Stimulated activated CD4-positive, alpha-beta T cell treated with anti-CD3 and anti-CD28 coated beads, Interleukin-4, amount 100 ng/mL, for 48 hours (primary cell): ENCODE results near the gene UBA7.

Experiments used
- DNase-seq, 2 donors: peaks; one replicate each; pipeline ENCODE4 v3.0.0-alpha.2; 2020; ENCODE audit warnings: low read depth in 2 of 2

Gene UBA7

DNA sequence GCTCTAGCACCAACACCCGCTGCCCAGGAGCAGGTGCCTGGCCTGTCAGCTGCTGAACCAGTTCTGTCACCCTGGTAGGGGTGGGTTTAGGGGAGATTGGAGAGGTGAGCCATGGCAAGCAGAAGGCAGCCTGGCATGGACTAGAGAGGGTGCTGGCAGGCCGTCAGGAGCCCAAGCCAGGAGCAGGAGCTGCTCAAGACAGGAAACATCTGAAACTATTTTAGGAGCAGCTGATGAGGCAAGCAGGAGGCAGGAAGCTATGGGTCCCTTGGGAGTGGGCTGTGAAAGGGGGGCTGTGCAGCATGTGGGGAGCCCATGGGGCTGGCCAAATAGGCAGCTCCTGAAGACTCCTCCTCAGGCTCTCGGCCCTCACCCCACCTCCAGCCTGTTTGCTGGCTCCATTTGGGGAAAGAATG is 8.4 kb downstream of the UBA7 start:
- DNase-seq: no peak

DNA sequence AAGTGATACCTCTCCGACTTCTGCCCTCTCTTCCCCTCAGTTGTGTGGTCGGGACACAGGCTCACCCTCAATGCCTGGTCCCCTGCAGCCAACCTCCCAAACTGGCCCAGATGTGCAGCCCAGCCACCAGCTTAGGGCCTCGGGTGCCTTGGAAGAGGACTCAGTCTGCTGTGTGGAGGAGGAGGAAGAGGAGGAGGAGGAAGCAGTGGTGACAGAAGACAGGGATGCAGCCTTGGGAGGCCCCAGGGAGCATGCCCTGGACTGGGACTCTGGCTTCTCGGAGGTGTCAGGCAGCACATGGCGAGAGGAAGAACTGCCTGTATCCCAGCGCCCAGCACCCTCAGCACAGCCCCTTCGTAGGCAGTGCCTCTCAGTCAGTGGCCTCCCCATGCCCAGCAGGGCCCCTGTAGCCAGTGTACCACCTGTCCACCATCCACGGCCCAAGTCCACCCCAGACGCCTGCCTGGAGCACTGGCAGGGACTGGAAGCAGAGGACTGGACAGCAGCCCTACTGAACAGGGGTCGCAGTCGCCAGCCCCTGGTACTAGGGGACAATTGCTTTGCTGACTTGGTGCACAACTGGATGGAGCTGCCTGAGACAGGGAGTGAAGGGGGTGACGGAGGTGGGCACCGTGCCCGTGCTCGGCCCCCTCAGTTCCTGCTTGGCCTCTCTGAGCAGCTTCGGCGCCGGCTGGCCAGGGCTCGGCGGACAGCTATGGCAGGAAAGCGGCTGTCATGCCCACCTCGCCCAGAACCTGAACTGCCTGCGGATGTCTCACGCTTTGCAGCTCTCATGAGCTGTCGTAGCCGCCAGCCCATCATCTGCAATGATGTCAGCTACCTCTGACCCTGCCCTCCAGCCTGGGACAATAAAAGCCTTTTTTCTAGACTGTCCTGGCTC is 9.4 kb downstream of the UBA7 start:
- DNase-seq: no peak

DNA sequence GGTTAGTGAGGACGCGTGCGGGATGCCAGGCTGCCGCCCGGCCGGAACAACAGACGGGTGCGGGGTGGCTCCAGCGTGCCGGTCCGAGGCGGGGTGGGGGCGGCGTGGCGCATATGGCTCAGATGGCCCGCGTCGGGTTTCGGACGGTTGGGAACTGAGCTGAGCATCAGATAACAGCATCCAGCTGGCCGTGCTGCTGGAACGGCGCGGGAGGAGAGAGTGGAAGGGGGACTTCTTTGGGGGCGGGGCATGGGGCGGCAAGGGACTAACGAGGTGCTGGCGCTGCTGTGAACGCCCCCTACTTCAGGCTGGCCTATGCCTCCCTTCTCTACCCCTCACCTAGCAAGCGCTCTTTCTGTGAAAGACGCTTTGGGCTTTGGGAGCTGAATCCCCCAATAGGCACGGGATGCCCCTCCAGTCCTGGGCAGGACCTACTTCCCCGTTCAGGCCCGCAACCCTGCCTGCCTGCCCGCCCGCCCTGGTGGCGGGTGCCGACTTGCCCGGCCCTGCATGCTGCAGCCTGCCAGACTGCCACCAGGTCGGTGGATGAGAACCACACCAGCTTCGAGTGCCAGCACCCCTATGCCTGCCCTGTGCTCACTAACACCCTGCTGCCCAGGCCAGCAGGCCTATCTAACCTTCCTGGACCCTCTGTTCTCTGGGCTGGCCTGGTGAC is 10.2 kb downstream of the UBA7 start:
- no peak for DNase-seq

DNA sequence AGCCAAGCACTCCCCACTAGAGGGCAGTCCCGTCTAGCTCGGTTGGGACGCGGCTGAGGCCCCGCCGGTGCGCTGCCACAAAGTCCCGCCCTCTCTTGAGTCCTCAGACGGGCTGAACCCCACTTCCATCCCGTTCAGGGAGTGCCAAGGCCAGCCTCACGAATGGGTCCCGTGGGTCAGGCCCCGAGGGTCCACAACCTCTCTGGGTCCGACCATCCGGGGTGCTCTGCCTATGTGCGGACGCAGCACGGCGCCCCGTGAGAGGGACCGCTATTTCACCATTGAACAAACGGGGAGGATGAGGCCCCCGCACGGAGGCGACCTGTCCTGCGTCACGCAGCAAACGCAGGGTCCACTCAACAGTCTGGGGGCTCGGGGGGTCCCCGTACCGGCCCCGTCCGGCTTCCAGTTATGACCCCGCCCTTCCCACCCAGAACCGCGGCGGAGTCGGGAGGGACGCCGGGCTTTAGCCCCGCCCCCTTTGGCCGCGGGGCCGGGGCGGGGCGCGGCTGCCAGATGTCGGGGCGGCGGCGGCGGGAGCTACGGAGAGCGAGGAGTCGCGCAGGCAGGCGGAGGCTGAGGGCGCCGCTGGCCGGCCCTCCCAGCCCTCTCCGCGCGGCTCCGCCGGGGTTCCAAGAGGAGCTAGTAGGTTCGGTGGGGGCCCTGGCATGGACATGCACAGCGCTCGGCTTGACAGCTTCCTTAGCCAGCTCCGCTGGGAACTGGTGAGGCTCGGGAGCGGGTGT is 10.9 kb downstream of the UBA7 start, which contains the start of gene INKA1:
TSS of gene INKA1 (plus strand) at position 543 of the 746 bp plus-strand sequence. CDS start at position 675, 132 bp downstream.
- peak; percentile 84 for DNase-seq

DNA sequence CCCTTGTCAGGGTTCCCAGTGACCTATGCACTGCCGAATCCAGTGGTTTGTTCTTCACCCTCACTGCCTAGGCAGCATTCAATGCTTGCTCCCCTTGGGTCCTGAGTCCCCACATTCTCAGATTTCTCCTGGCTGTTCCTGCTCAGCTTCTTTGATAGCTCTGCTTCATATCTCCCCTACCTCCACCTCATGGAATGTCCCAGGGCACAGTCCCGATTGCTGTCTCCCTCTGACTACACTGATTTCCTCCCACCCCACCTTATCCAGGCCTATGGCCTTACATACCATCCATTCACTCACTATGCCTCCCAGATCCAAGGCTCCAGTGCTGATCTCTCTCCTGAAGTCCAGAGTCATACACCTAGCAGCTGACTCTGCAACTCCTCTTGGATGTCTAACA is 12.6 kb downstream of the UBA7 start:
- no peak for DNase-seq

DNA sequence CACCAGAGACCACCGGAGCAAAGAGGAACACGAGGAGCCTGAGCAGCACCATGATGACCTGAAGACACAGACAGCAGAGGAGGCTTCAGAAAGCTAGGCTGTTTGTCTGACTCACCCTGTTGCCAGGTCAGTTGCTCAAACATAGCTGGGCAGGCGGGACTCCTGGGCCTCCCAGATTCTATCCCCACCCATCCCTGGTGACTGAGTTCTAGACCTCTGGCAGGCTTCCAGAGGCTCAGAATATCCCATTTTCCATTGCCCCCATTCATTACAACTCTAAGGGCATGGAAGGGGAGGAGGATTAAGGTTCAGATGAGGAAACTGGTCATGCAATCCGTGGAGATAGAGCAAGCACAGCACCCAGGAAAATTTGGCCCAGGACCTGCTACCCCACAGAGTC is 14.0 kb downstream of the UBA7 start, which contains the start of gene CDHR4:
TSS of gene CDHR4 (minus strand) at position 113 of the 400 bp plus-strand sequence. CDS start at position 52, 61 bp downstream.
- DNase-seq: no peak

DNA sequence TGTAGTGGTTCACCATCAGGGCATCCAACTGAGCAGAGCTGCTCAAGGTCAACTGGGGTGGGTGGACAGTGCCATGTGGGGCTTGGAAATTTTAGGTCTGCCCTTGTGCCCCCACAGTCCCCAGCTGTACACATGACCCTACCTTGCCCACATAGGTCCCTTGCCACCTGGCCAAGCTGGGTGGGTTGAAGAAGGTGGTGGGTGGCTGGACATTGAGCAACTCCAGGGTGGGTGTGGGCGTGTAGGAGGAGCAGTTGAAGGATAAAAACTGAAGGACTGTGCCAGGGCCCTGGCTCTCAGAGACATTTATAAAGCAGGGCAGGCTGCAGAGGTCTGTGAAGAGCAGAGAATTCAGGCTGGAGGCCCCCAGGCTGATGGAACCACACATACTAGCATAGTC is 14.6 kb downstream of the UBA7 start:
- no peak for DNase-seq

DNA sequence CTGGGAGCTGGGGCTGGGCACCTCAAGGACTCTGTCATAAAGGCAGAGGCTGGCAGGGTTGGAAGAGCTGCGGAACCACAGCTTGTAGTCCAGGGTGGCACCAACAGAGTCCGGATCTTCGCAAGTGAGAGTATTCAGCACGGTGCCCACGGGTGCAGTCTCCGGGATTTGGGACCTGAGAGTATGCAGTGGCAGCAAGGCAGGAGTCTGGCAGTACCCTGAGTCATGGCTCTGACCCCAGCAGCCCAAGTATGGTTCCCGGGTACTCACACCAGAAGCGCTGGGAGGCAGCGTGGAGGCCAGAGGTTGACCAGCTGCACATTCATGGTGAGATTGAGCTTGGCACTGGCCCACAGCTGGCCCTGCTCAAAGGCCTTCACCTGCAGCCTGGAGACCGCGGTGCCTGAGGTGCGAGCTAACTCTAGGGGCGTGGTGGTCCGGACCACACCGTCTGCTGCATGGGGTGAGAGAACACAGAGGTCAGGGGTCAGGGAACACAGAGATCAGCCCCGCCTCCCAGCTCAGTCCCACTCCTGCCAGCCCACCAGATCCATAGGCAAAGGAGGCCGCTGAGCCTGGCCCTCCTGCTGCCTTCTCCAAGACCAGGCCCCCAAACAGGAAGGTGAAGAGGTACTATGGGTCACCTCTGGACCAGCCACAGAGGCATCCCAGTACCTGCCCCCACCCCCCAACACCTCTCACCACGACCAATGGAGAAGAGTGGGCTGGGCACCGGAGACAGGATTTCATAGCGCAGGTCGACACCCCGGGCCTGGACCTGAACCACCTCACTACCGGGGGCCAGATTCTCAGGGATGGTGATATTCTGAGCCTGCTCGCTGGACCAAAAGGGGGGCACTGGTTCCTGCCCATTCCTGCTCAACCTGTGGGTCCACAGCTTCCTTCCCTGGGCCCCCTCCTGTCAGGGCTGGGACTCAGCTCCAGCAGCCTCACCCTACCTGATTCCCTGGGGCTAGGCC is 18.5 kb downstream of the UBA7 start:
- no peak for DNase-seq

DNA sequence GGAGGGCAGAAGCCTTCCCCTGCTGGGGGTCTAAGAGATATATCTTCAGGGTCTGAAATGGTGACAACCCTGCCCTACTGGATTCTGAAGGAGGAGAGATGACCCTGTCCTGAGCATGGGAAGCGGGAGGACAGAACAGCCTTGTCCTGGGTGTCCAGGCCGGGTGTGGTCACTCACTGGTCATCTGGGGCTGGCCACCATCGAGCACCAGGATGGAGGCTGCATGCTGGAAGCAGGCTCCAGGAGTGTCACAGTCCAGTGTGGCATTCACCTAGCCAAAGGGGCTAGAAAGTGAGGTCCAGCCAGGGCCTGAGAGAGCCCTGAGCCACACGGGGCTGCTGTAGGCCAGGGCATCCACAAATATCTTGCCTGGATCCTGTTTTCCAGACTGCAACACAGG is 19.3 kb downstream of the UBA7 start:
- DNase-seq: no peak

DNA sequence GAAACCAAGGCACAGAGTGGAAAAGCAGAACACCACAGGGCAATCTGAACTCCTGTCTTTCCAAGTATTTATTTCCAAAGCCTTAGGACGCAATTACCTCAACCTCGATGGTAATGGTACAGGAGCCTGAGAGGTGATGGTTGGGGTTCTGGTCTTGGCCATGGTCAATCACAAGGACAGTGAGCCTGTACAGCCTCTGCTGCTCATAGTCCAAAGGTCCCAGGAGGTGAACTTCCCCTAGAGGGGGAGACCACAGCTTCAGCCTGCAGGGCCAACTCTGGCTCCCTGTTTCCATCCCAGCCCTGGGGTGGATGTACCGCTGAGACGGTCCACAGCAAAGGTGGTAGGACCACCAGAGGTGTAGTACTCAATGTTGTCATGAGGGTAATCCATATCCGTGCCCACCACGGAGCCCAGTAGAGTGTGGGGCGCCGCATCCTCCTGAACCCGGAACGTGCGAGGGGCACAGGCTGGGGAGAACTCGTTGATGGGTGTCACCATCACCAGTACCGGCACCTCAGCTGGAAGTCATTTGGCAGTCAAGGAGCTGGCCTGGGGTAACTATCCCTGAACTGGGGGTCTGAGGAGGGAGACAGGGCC is 20.2 kb downstream of the UBA7 start:
- no peak for DNase-seq

DNA sequence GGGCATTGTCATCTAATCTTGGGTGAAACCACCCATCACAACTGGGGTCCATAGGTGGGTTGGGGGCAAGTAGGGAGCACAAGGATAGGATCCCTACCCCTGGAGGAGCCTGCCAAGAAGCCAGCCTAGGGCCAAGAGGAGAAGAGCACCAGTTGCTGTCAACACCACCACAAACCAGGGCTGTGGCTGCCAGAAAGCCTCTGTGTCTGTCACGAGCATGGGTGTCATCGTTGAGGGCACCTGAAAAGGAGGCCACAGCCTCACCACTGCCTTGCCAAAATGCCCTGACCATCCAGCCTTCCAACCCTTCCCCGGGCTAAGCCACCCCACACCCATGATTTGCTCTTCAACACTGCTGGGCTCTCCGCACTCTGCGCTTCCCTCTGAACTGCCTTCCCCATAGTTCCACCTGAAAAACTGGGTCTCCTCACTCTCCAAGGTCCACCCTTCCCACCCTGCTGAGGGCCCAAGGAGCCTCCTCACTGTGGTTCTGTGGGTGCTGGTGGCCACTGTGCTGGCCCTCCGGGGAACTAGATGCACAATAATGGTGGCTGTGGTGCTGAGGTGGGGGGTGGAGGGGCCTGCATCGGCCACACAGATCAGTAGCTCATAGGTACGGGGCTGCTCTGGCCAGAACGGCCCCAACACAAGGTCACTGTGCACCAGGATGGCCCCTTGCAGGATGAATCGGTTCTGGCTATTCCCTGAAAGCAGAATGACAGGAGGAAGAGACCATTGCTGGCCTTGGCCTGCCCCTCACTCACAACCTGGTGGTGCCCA is 21.2 kb downstream of the UBA7 start:
- no peak for DNase-seq

DNA sequence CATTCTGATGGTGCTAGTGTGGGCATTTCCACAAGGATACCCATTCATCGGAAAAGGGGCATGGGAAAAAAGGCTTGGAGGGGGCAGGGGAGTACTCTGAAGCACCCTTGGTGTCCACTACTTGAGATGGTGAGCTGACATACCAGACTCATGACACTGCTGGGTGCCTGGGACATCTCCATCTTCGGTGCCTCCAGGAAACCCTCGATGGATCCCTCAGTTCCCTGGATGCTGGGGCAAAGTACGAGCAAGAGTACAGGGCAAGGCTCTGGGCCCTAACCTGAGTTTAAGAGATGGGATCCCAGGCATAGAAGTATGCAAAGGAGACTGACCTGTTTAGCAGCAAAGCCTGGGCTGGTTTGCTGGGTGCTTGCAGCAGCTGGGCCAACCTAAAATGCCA is 22.2 kb downstream of the UBA7 start:
- no peak for DNase-seq

DNA sequence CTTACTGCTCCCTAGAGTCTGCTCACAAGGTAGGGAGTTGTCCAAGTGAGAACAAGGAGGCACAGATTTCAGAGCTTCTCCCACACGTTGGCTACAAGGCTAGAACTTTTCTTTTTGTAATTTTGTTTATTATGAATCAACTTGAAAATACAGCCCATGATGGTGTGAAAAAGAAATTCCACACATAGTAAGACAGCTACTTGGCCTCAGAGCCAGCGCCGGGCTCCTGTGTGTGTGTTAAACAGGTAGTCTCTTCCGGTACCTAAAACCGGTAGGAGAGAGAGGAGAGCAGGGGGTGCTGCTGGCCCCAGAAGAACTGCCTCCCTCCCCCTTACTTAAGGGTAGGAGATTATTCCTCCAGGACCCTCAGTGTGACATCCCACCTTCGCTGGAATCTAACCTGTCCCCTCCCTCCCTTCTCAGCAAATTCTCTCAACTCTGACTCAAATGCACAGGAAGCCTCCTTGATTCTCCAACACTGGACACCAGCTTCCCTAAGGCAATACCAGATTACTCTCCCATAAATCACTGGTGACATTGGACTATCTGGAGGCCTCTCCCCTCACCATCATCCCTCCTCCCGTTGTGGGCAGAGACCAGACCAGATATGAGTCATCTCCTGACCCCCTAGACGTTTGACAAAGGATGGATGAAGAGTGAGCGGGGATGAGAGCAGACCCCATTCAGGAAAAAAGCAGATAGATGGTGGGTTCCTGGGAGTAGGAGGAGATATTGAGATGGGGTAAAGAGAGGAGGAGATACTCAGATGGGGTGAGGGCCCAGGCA is 22.9 kb downstream of the UBA7 start:
- DNase-seq: no peak

DNA sequence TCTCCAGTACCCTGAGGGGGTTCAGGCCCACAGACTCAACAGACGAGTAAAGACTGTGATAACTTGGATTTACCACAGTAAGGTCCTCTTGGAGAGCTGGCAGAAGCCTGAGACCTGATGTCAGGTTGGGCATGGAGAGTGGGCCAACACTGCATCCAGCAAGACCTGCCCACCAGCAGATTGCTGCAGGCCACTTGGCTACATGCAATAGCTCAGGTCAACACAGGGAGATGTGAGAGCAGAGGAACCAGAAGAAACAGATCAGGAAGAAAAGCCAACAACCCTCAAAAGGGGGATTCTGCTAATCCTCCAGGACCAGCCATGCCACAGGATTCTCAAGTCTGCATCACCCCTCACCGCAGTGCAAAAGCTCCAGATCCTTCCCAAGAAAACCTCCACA is 25.7 kb downstream of the UBA7 start:
- no peak for DNase-seq

DNA sequence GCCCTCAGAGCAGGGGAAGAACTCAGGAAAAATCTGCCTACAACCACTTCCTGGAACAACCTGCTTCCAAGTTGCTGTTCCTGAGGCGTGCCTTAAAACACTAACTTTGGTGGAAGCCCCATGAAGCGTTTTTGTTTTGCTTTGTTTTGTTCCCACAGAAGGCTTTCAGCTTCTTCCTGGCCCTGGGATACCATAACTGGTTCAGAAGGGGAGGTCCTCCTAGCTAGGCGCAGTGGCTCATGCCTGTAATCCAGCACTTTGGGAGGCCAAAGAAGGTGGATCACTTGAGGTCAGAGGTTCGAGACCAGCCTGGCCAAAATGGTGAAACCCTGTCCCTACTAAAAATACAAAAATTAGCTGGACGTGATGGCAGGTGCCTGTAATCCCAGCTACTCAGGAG is 26.2 kb downstream of the UBA7 start:
- no peak for DNase-seq

DNA sequence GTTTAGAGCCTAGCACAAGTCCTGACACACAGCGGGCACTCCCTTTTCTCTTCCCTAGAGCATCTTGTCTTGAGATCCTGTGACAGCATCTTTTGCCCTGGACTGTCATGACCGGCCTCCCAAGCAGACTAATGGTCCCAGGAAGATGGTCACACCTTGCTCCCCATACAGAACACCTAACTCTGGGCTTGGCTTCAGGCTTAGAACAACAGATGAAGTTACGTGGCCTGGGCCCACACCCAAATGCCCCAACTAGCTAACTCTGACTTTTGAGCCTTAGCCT is 26.6 kb downstream of the UBA7 start:
- no peak for DNase-seq

DNA sequence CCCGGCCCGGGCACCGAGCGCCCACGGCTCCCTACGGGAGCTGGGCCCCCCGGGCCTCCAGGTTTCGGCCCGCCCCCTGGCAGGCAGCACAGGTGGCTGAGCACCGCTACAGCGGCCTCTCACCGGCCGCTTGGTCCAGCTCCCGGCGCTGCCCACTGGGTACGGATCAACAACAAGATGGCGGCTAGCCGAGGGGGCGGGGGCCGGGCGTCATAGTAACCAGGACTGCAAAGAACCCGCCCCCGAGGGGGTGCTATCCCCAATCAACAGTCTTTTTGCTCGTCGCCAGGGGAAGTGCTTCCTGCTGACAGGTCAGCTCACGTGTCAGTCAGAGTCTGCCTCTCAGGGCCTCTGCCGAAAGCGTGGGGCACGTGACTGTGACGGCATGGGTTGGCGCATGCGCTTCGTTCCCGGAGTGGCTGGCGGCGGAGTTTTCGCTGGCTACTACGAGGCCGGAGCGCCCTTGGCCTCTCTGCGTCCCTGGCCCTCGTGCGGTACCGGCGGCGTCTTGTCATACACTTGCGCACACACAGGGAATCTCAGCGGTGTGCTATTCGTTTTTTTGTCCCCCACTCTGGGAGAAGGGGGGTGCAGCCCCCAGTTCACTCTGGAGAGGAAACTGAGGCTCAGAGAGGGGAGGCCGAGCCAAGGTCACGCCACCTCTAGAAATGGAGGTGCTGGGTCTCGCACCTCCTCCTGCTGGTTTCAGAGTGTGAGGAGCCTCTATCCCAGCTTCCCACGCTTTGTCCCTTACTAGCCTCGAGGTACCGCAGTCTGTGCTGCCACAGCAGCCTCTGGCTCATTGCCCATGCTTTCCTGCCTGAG is 27.2 kb downstream of the UBA7 start, which contains the start of gene IP6K1:
TSS of gene IP6K1 (minus strand) at position 186 of the 825 bp plus-strand sequence. CDS start 38,502 bp downstream, outside the sequence.
- peak; percentile 99 to 100 for DNase-seq
